HG03460 (cell line): ENCODE data around the gene WNT4.
"Not testable (repeated sequence)": the region's sequence is repeated elsewhere in the genome, so short reads cannot be mapped to it uniquely, and the experiment has no call there.

ENCODE experiments used
- ATAC-seq: cut with Tn5 transposase; IDR thresholded peaks from one replicate; pipeline ENCODE4 v1.9.1; 2021; ENCODE audit not compliant: unreplicated experiment

WNT4 gene

DNA sequence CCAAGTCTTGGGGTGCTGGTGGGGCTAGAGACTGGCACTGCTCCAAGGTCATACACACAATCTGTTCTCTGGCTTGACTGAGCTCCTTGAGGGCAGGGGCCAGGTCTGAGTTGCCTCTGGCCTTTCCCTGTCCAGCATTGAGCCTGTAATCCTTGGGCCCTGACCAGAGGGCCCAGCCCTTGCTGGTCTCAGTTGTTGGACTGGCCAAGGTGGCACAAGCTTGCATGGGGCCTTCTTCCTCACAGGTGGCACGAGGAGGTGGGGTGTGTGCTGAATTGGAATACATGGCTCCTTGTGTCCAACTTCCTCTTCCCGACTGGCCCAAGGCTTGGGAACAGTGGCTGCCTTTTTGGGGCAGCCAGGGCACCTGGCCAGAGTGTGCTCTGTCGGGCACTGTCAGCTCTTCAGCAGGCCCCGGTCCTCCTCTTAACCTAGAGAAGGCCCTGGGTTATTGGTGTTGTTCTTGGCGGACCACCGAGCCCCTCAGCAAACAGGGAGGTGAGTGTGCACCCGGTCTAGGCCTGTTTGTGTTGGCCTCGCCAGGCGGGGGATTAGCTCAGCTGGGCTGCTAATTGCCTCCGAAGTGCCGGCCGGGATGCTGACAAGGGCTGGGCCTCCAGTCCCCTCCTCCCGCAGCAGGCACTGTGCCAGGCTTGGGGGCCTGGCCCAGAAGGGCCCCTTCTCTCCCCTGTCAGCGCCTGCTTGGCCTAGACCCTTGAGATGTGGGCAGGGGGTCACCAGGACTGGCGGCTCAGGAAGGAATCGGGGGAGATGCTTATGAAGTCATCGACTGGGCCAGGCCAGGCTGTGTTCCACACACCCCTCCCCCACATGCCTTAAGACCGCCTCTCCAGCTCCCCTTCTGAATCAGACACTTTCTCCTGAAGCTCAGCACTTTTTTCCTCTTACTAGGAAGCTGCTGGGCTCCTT is 28.5 kb downstream of the WNT4 start:
- no peak for ATAC-seq

DNA sequence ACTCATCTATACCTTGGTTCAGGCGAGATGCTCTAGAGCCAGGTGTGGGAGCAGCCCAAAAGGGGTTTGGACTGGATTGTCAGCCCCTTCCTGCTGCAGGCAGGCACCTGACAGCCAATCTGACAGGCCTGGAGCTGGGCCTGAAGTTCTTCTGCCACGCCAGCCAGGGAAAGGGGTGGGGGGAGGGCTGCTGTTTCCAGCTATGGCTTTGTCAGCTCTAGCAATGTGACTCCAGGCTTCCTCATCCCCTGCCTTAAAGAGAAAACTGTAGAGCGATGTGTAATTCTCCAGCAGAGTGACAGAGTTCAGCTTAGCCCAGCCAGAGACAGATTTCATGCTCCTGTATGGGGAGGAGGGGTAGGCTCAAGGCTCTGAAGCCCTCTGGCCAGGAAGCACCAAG is 30.3 kb downstream of the WNT4 start:
- no peak for ATAC-seq

DNA sequence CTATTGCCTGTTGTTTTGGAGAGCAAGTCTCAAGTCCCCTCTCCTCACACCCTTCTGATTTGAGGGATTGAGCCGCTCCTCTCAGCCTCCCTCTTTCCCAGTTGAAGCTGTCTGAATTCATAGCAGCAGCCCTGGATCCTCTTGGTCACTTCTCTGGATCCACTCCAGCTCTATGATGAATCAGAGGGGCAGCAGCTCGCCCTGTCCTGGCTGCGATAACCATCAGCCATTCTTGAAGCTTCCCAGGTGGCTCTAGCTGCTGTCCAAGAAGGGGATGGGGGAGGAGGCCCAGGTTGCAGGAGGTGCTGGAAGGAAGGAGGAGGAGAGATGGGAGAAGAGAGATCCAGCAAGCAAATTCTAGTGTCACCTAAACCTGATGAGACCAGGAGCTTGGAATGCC is 31.3 kb downstream of the WNT4 start:
- ATAC-seq = no peak

DNA sequence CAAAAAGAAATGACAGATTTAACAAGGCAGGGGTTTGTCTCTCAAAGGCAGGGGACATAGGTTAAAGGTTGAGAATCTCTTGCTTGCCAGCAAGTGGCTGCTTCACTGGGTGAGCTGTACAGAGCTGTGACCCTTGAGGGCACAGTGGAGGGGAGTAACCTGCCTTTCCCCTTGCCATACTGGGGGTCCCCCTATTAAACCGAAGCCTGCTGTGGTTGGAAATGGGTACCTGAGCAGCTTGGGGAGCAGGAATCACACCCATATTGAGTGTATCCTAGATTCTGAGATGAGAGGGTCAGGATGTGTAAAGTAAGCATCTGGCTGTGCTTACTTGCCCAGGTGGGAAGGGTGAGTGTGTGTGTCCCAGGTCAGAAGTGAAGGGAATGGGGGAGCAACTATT is 31.8 kb downstream of the WNT4 start:
- ATAC-seq = no peak

DNA sequence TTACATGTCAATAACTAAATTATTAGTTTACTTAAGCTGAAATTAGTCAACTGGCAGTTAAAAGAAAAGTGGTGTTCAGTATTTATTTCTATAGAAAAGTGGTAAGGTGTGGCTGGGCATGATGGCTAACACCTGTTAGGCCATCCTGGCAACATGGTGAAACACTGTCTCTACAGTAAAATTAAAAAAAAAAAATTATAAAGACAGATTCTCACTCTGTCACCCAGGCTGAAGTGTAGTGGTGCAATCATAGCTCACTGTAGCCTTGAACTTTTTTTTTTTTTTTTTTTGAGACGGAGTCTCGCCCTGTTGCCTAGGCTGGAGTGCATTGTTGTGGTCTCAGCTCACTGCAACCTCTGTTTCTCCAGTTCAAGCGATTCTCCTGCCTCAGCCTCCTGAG is 32.9 kb downstream of the WNT4 start:
- ATAC-seq = no peak

DNA sequence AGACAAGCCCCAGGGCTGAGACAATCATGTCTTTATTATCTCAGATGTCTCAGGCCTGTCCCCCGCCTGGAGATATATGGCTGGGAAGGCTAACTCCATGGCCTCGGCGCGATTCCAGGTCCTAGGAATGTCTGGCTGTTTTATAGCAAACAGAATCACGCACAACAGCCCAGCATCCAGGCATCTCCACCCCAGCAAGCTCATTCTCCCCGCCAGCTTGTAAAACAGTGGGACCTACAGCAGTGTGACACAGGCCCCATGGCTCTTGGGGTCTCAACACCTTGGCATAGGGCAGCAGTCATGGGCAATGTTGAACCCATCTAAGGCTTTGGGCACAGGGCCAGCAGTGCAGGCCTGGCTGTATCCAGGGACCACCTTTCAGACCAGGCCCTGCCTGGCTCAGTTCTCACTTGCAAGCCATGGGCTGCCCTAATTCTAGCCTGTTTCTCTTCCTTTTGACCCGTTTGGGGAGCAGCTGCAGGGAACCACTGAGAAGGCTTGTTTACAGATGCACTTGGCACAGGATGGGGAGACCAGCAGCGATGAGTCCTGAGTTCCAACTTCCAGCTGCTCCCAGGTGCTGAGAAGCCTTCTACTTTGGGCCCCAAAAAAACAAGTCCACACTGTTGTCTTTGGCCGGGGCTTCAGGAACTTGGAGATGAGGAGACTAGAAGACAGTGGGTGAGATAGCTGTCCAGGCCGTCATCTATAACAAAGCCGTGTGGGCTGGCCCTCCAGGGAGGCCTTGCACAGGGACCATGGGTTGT is 34.4 kb downstream of the WNT4 start:
- no peak for ATAC-seq

DNA sequence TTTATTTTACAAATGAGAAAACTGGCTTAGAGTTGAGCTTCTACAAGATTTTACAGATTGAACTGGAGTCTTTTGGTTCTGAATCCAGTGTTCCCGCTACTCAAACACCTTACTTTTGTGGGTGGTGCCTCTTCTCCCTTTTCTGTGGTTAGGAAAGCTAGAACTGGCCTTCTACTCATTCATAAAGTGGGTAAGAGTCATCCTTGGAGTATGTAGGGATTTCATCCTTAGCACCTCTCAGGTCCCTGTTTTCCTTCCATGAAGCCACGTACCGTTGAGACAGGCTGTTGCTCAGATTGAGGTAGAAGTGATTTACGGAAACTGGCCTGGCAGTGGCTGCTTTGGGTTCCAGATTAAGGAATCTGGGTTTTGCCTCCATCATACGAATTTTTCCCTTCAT is 35.8 kb downstream of the WNT4 start:
- ATAC-seq = no peak

DNA sequence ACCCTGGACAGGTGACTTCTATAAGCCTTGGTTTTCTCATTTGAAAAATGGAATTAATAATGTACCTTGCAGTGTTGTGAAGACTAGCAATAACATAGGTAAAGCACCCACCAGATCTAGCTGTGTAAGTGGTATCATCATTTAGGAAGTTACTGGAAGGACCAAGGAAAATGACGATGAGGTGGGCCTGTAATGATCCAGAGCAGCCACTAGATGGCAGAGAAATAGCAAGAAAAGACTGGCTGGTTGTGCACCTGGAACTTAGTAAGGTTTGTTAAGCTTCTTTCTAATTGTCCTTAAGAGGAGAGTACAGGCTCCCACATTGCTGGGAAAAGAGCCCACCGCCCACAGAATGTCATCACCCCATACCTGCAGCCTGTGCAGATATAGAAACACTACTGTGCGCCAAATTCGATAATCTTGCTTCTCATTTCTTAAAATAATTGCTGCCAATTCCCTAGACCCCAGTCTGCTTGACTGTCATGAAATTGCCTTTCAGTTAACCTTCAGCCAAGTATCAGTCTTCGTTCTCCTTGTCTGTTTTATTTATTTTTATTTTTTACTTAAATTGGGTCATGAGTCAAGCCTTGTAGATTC is 37.2 kb downstream of the WNT4 start:
- no peak for ATAC-seq

DNA sequence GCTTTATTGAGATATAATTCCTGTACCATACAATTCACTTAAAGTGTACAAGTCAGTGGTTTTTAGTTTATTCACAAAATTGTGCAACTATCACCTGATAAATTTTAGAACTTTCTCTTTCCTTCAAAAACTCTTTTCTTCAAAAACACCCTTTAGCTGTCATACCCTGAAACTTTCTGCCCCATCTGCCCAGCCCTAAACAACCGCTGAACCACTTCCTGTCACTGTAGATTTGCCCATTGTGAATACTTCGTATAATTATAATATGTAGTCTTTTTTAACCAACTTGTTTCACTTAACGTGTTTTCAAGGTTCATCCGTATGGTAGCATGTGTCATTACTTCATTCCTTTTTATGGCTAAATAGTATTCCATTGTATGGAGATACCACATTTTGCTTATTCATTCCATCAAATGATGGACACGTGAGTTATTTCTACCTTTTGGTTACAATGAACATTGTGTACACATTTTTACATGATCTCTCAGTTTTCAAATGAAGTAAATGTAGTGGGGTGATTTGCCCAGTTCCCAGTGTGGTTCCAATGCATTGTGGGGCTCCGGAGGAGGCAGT is 37.9 kb downstream of the WNT4 start:
- no peak for ATAC-seq

DNA sequence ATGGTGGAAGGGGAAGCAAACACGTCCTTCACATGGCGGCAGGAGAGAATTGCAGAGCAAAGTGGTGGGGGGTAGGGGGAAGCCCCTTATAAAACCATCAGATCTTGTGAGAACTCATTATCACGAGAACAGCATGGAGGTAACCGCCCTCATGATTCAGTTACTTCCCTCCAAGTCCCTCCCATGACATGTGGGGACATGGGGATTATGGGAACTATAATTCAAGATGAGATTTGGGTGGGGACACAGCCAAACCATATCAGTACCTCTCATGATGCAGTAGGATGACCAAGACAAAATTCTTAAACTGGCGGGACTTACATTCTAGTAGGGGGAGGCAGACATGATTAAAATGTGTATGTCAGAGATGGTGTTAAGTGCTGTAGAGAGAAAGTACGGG is 38.8 kb downstream of the WNT4 start:
- ATAC-seq = no peak

DNA sequence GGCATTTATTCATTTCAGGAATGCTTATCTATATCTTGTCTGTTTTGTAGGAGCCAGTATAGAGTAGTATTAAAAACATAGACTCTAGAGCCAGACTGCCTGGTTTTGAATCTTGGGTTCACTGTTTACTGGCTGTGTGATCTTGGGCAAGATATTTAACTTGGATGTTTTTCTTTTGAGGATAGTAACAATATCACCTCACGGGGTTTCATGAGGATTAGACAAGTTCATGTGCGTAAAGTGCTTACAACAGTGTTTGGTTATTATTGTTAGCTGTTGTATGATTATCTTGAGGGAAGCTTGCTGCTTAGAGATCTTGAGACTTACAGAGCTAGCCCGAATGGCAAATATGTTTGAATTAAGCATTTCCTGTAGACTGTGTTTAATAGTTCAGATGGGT is 40.2 kb downstream of the WNT4 start:
- ATAC-seq = no peak

DNA sequence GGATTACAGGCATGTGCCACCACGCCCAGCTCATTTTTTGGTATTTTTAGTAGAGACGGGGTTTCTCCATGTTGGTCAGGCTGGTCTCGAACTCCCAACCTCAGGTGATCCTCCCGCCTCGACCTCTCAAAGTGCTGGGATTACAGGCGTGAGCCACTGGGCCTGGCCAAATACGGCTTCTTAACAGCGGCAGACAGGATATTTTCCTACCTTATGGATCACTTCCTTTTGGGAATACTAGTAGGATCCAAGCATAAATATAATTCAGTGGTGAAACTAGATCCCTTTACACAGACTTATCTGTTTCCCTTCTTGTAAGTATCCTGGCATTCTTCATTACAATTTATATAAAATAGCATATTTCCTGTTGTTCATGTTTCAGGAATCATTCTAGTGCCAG is 40.9 kb downstream of the WNT4 start:
- ATAC-seq = no peak

DNA sequence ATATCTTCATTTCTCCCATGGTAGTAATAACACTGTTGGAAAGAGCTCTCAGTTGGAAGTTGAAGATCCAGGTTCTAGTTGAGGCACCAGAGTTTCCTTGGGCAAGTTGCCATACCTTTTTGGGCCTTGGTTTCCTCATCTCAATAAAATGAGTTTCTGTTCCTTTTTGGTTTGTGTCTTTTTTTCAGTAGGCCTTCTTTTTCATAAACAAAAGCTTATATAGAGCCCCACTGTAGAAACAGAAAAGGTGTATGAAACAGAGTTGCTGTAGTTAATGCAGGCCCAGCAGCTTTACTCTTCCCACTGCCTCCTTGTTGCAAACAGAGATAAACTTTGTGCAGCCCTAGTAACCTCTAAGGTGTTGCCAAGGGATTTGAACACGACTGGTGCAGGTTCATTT is 41.7 kb downstream of the WNT4 start:
- no peak for ATAC-seq

DNA sequence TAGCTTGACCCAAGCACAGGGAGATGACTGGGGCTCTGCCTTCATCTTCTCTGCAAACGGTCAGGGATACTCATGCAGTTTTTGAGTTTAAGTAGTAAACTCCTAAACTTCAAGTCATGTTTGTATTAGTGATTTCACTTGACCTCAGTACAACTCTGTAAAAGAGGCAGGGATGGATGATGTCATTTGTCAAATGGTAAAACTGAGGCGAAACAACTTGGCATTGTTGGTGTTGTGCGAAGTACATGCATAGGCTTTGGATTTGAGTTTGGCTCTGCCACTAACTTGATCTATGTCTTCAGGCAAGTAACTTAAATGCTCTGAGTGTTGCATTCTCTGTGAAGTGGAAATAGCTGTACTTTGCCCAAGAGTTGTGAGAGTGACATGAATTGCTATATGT is 42.7 kb downstream of the WNT4 start:
- ATAC-seq = no peak

DNA sequence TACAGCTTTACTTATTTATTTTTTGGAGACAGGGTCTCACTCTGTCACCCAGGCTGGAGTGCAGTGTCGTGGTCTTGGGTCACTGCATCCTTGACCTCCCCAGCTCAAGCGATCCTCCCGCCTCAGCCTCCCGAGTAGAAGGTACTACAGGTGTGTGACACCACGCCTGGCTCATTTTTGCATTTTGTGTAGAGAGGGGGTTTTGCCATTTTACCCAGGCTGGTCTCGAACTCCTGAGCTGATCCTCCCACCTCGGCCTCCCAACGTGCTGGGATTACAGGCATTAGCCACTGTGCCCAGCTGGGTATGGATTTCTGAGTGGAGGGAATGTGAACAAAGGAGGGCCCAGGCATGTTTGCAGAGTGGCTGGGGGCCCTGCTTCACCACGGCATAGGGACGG is 44.1 kb downstream of the WNT4 start:
- no peak for ATAC-seq

DNA sequence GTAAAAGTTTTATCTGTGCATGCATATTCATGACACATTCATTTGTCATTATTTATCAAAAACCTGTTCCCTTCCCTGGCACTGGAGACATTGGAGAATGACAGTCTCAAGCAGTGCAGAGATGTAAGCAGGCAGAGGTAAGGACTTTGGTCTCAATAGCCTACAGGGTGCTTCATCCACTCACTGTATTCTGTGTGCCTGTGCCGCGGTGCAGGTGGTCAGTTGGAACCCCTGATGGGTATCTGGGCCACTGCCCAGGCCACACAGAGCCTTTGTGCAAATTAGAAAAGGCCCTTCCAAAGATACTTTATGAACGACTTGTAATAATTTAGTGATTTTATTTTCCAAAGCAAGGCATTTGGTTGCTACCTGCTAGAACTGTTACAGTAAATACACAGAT is 46.4 kb downstream of the WNT4 start:
- ATAC-seq = no peak

DNA sequence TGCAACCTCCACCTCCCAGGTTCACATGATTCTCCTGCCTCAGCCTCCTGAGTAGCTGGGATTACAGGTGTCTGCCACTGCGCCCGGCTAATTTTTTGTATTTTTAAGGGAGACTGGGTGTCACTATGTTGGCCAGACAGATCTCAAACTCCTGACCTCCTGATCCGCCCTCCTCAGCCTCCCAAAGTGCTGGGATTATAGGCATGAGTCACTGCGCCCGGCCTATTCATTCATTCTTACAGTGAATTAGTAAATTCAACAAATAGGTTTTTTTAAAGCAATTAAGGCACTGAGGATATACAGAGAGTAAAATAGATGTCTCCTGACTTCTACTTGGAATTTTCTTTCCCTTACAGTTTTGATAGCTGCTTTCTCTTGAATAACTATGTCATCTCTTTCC is 46.9 kb downstream of the WNT4 start:
- ATAC-seq = no peak

DNA sequence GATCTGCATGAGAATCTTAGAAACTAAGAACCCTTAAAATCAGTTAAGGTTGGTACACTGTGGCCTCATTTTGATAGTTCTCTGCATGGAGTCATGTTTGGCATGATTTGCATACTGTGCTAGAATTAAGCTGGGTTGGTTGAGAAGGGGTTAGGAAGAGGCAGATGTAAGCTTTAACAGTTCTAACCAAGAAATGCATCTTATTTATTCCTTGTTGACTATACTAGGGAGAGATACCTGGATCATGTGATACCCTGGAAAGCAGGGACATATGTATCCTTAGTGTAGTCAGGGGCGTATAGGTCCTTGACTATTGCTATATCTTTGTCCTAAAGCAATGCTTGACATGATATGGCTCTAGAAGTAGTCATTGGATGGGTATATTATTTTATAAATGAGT is 49.4 kb downstream of the WNT4 start:
- no peak for ATAC-seq

DNA sequence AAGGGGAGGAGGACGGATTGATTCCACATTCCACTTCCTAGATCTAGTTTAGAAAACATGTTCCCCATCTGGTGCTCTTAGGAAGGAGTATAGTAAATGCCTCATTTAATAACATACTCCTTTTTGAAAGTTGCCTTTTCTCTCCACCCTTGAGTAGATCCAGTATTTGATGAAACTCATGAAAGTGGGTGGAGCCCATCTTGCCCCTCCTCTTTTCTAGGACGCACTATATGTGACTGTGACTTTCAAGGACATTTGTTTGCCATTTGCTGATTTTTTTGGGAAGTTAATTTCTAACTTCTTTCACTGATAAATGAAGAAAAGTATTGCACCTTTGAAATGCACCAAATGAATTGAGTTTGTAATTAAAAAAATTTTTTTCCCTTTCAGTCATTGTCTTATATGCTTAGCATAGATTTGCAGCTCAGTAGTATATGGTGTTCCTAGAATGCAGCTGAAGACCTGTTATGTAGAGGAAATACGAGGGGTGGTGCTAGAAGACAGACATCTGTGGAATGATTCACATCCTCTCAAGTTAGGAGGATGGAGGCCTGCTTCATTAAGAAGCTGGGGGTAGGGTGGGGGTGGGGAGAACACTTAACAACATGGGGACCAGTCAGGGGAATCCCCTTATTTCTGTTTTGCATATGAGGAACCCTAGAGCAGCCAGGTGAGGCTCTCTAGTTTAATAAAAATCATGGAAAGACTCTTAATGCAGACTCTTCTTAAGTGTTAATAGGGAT is 50.7 kb downstream of the WNT4 start:
- not testable (repeated sequence) for ATAC-seq

DNA sequence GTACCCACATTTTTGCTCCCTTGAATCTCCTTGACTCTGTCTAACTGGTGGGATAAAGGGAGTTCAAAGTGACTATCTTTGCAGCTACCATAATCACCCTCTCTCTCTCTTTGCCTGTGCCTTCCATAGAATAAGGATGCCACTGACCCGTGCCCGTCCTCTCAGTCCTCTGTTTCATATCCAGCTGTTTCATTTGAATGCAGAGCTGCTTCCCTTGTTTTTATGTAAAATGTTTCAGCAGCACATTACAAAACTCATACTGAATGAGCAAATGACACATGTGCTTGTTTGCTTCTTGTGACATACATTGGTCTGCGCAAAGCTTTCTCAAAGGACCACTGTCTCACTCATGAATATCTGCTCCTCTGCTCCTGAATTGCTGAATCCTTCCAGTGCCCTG is 52.0 kb downstream of the WNT4 start:
- no peak for ATAC-seq

DNA sequence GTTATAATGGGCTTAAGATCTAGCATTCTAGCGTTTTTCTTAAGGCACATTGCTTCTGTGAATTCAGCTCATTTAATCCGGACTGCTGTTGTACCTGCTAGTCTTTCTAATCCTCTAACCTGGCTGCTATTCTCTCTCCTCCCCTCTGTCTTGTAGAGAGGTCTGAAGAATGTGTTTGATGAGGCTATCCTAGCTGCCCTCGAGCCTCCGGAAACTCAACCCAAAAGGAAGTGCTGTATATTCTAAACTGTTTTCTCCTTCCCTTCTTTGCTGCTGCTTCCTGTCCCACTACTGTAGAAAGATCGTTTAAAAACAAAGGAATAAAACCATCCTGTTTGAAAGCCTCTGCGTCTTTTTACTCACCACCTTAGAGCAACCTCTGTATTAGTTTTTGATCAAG is 53.1 kb downstream of the WNT4 start:
- no peak for ATAC-seq
